CD4-positive, alpha-beta T cell treated with Interleukin-2 at 100 ng/mL for 4 hours (primary cell): ENCODE measurements around the gene ANKRD9.

Experiments
- DNase-seq: peaks from one replicate; pipeline ENCODE4 v3.0.0-alpha.2; 2020; ENCODE audit warnings: low spot score

The ANKRD9 gene

DNA sequence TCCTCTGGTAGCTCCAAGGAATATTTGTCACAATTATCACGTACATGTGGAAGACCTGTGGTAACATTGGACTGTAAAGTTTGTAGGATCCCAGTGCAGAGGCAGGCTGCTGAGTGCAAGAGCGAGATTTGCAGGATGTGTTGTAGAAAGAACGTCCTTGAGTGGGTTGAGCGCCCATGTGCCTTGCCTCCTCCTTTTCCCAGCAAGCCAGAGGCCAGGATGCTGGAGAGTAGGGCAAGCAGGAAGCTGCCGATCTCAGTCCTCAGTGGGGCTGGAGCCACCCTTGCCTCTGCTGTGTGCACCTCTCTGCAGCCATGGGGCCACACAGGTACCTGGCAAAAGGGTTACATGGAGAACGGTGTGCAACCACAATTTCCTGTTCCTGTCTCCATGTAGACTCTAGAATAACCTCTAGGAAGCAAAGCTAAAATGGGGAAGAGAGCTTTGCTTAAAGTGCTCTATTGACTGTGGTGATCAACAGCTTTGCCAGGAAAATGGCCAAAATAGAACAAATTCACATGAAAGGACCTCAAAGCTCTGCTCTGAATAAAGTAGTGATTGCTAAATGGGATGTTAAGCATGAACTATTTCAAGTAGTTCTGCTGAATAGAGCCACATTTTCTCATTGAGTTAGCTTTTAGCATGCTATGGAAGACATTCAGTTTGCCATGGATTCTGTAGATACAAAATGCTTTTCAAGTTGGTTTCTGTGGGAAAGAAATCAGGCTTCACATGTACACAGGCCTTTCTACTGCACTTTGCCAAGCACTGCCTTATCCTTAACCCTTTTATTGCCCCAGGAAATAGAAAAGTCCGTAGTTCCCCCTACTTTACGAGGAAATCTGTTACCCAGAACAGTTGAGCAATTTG lies 37.4 kb downstream of the ANKRD9 start:
- no peak for DNase-seq

DNA sequence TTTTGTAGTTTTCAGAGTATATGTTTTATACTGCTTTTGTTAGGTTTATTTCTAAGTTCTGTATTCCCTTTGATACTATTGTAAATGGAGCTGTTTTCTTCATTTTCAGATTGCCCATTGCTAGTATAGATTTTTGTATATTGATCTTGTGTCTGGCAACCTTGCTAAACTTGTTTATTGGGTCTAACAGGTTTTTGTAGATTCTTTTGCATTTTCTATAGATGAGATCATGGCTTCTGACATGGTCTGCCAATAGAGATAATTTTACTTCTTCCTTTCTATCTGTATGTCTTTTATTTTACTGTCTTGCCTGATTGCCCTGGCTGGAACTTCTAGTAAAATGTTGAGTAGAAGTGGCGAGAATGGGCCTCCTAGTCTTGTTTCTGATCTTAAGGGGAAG lies 40.3 kb downstream of the ANKRD9 start:
- no peak for DNase-seq

DNA sequence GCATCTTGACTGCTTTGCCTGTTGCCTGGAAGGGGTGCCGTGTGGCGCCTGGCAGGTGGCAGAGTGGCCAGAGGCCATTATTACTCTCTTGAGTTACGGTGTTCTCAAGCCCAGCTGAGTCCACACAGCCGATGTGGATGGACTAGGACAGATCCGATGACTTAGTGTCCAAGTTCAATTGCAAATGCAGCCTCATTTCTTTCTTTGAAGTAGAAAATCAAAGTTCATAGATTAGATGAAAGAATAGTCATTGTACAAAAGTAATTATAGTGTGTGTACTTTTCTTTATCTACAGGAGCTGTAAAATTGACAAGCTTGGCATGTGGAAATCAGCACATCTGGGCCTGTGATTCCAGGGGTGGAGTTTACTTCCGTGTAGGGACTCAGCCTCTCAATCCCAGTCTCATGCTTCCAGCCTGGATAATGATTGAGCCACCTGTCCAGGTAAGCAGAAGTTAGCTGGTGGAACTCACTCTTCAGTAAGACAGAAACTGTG lies 44.7 kb downstream of the ANKRD9 start:
- no peak for DNase-seq

DNA sequence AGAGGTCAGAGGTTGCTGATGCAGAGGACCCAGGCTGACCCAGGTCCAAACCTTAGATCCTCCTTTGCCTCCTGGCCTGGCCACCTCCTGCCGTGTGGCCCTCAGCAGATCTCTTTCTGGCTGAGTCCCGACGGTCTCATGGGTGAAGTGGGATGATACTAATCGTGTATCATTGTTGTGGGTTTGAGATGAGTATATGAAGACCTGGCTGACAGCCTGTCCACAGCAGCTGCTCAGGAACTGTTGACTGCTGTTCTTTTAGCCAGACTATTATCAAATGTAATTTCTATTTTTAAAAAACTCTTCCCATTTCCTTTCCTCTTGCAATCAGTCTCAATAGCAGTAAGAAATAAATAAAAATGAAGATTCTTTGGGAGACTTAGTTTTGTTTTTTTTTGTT lies 45.6 kb downstream of the ANKRD9 start:
- DNase-seq: no peak

DNA sequence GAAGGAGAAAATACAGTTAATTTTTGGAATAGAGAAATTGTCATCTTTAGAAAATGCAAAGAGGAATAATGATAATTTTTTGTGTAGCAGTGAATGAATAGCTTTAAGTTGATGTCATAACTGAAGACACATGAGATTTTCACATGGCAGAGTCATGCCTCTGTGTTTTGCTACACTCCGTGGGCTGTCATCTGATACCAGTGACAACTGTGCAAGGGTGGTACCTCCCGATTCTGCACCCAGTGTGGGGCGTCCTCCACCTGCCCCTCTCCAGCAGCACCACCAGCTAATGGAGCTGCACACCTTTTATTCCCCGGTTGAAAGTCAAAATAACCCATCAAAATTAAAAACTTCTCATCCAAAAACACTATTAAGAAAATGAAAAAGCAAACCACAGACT lies 47.2 kb downstream of the ANKRD9 start:
- DNase-seq: no peak

DNA sequence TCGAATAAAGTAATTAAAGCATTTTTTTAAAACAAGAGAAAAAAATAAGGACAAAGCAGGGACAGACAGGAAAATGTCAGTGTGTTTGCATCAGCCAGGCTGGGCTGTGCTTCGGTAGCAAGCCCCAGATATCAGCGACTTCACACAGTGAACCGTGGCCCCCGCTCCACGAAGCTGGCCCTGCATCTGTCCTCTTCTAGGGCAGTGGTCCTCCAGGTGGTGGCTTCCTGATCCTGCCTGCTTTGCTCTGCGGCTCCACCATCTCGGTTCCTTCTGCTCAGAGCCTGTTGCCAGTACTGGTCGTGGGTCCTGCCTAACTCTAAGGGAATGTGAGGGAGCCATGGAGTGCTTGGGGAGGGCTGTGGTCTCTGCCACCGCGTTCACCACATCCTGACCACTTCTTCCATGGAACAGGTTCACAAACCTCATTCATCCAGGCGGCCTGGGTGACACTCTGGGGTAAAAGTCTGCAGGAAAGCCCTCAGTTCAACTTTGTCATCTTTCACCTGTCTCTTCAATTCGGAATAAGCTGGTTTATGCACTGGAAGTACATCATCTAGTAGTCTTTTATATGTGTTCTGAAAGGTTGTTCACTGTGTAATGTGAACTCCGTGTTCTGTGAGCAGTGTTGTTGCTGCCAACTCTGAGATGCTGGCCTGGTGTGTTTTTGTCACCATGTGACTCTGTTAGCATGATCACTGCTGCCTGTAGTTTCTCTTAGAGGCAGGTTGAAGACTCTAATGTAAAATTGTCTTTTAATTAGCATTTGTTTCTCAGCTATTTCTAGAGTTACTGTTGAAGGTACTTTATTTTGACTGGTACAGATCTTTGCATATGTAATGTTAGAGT lies 47.9 kb downstream of the ANKRD9 start:
- no peak for DNase-seq

DNA sequence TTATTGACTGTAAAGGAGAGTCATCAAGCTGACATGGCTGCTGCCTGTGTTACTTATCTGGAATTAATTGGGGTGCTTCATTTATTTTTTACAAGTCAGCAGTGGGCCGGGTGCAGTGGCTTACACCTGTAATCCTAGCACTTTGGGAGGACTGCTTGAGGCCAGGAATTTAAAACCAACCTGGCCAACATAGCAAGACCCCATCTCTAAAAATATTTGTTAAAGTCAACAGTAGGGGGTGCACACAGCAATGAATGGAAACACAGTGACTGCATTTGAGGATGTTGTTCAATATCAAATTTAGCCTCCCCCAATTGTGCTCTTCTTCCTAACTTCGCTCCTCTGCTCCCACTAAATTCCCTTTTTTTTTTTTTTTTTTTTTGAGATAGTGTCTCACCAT lies 52.1 kb downstream of the ANKRD9 start:
- DNase-seq: no peak

DNA sequence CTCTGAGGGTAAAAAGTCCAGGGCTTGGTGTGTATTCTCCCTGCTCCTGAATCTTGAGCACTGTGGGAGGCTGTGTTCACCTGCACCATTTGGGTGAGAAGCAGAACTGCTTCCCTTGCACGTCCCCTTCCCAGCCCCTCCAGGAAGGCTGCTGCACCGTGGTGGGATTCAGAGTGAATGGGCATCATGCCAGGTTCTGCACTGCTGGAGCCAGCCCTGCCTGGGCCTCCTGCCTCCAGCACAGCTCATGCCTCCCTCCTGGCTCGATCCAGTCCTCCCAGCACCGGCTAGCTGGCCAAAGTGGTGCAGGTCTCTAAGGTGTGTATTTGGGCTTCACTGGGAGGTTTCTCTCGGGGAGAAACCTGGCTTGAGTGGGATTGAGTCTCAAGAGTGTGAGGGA lies 54.9 kb downstream of the ANKRD9 start:
- no peak for DNase-seq

DNA sequence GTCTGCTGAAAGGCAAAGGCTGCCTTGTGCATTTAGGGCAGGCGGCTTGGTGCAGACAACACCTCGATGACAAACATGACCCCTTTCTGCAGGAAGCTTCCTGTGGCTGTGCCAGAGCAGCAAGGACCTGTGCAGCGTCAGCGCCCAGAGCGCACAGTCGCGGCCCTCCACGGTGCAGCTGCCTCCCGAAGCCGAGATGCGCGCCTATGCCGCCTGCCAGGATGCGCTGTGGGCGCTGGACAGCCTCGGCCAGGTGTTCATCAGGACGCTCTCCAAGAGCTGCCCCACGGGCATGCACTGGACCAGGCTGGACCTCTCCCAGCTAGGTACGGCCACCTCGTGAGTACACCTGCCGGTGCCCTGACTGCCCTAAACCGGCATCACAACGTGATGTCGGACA lies 57.3 kb downstream of the ANKRD9 start:
- no peak for DNase-seq
